Activated T-cell treated with anti-CD3 and anti-CD28 coated beads, Interleukin-2, amount 50 U/mL, for 72 hours (primary cell): ENCODE measurements around the gene DEGS2. TPM values are rescaled to one million over a fixed set of nuclear protein-coding genes. Genes with fewer than 3 reads are reported as not detected.
A peak's percentile ranks its signal among the peaks of the same experiment; 100 is the strongest.

Experiments
- ATAC-seq, 2 donors: fragments of 150-1000 bp; cut with Tn5 transposase; replicated peaks in 1 of 2; 2 replicates each; pipeline ENCODE4 v1.10.0; 2021; ENCODE audit warnings: moderate library complexity in 2 of 2, mild to moderate bottlenecking in 1 of 2
- DNase-seq, 2 donors: peaks; one replicate each; pipeline ENCODE4 v3.0.0; 2021 to 2022; ENCODE audit warnings: mixed read lengths in 1 of 2
- H3K27ac Mint-ChIP-seq: one replicate; pipeline ENCODE4 v1.8.0; 2022; ENCODE audit warnings: mild to moderate bottlenecking, moderate library complexity, mixed read lengths
- H3K27me3 Mint-ChIP-seq: one replicate; pipeline ENCODE4 v1.8.0; 2022; ENCODE audit warnings: low read depth, mixed read lengths
- H3K36me3 Mint-ChIP-seq, 2 donors: one replicate each; pipeline ENCODE4 v1.8.0; 2022; ENCODE audit warnings: mixed read lengths in 2 of 2, mild to moderate bottlenecking in 1 of 2; ENCODE audit not compliant: insufficient read depth in 2 of 2
- H3K4me1 Mint-ChIP-seq: one replicate; pipeline ENCODE4 v1.8.0; 2022; ENCODE audit warnings: low read depth, mixed read lengths
- H3K4me3 Mint-ChIP-seq, 2 donors: one replicate each; pipeline ENCODE4 v1.8.0; 2022; ENCODE audit warnings: mild to moderate bottlenecking in 2 of 2, mixed read lengths in 2 of 2, moderate library complexity in 2 of 2
- H3K9me3 Mint-ChIP-seq, 2 donors: one replicate each; pipeline ENCODE4 v1.8.0; 2022; ENCODE audit warnings: mixed read lengths in 2 of 2
- total RNA-seq, 2 donors: library from RNA; stranded (reverse); gene quantifications; one replicate each; pipeline ENCODE4 v1.2.3, GENCODE V29; 2022

The DEGS2 gene
- total RNA-seq, 2 donors from 2014 or later: 1.8 to 4.2 TPM

- DNase-seq: no peak
- Mint-ChIP-seq H3K27me3 (no peaks in the 10 kb centered on the region), H3K27ac (no peak overlapping the region), H3K4me1 (peaks cover 41% of the 10 kb centered on the region), H3K4me3 (no peak overlapping the region), H3K9me3 (no peaks in the 10 kb centered on the region), H3K36me3 (peaks cover 0 to 14% of the 10 kb centered on the region in 2 donors)
- no peak for ATAC-seq
Measured at GRCh38 chr14:100117026-100117425, 42.4 kb downstream of the DEGS2 start.

- H3K4me3 Mint-ChIP-seq: no peak overlapping the region
- H3K9me3 Mint-ChIP-seq: no peaks in the 10 kb centered on the region
Measured at GRCh38 chr14:100116134-100116533, 43.3 kb downstream of the DEGS2 start.

GRCh38 chr14:100115726-100116125, 43.7 kb downstream of the DEGS2 start:
- H3K36me3 Mint-ChIP-seq: peaks cover 0 to 14% of the 10 kb centered on the region in 2 donors
- no peaks in the 10 kb centered on the region for H3K9me3 Mint-ChIP-seq
- peaks cover 41% of the 10 kb centered on the region for H3K4me1 Mint-ChIP-seq
- no peak for DNase-seq
- peak overlapping the region; percentile 11 for H3K27ac Mint-ChIP-seq
- H3K27me3 Mint-ChIP-seq: no peaks in the 10 kb centered on the region
- no peak for ATAC-seq
- no peak overlapping the region for H3K4me3 Mint-ChIP-seq

More at GRCh38 chr14:100116134-100116533, 43.3 kb downstream of the DEGS2 start:
- no peak for ATAC-seq
- Mint-ChIP-seq H3K27me3 (no peaks in the 10 kb centered on the region), H3K27ac (peak overlapping the region; percentile 36), H3K36me3 (peaks cover 0 to 14% of the 10 kb centered on the region in 2 donors), H3K4me1 (peaks cover 41% of the 10 kb centered on the region)
- DNase-seq: no peak

GRCh38 chr14:100115236-100115635, 44.2 kb downstream of the DEGS2 start:
- Mint-ChIP-seq H3K4me3 (no peak overlapping the region), H3K27me3 (no peaks in the 10 kb centered on the region), H3K4me1 (peaks cover 41% of the 10 kb centered on the region), H3K9me3 (no peaks in the 10 kb centered on the region), H3K36me3 (peaks cover 0 to 12% of the 10 kb centered on the region in 2 donors), H3K27ac (peak overlapping the region; percentile 11)
- ATAC-seq: no peak
- no peak for DNase-seq

- ATAC-seq: no peak
- Mint-ChIP-seq H3K27me3 (no peaks in the 10 kb centered on the region), H3K9me3 (no peaks in the 10 kb centered on the region), H3K36me3 (peaks cover under 1 to 16% of the 10 kb centered on the region in 2 donors), H3K27ac (no peak overlapping the region), H3K4me1 (peaks cover 47% of the 10 kb centered on the region), H3K4me3 (no peak overlapping the region)
- no peak for DNase-seq
Measured at GRCh38 chr14:100114109-100114765, 45.2 kb downstream of the DEGS2 start.

GRCh38 chr14:100111931-100112704, 47.3 kb downstream of the DEGS2 start:
- H3K9me3 Mint-ChIP-seq: no peaks in the 10 kb centered on the region
- H3K36me3 Mint-ChIP-seq: peaks cover 4 to 29% of the 10 kb centered on the region in 2 donors
- no peaks in the 10 kb centered on the region for H3K27me3 Mint-ChIP-seq
- peak overlapping the region; percentile 45 for H3K27ac Mint-ChIP-seq
- H3K4me1 Mint-ChIP-seq: peaks cover 54% of the 10 kb centered on the region
- DNase-seq (no peak), ATAC-seq (no peak)
- H3K4me3 Mint-ChIP-seq: no peak overlapping the region

- H3K27ac Mint-ChIP-seq: no peak overlapping the region
- ATAC-seq (no peak), DNase-seq (no peak)
- peaks cover 4 to 27% of the 10 kb centered on the region in 2 donors for H3K36me3 Mint-ChIP-seq
- no peaks in the 10 kb centered on the region for H3K9me3 Mint-ChIP-seq
- H3K4me1 Mint-ChIP-seq: peaks cover 55% of the 10 kb centered on the region
- no peaks in the 10 kb centered on the region for H3K27me3 Mint-ChIP-seq
- no peak overlapping the region for H3K4me3 Mint-ChIP-seq
Measured at GRCh38 chr14:100110816-100111215, 48.6 kb downstream of the DEGS2 start.

GRCh38 chr14:100109594-100109955, 49.9 kb downstream of the DEGS2 start:
- Mint-ChIP-seq H3K4me1 (peaks cover 67% of the 10 kb centered on the region), H3K9me3 (no peaks in the 10 kb centered on the region), H3K27me3 (no peaks in the 10 kb centered on the region), H3K4me3 (no peak overlapping the region), H3K36me3 (peaks cover 4 to 28% of the 10 kb centered on the region in 2 donors), H3K27ac (peak overlapping the region; percentile 82)
- DNase-seq: no peak
- no peak for ATAC-seq

- peak overlapping the region; percentile 82 for H3K27ac Mint-ChIP-seq
- peaks cover 4 to 33% of the 10 kb centered on the region in 2 donors for H3K36me3 Mint-ChIP-seq
- H3K27me3 Mint-ChIP-seq: no peaks in the 10 kb centered on the region
- DNase-seq (no peak), ATAC-seq (no peak)
- peaks cover 73% of the 10 kb centered on the region for H3K4me1 Mint-ChIP-seq
- no peak overlapping the region for H3K4me3 Mint-ChIP-seq
- H3K9me3 Mint-ChIP-seq: no peaks in the 10 kb centered on the region
Measured at GRCh38 chr14:100108840-100109593, 50.4 kb downstream of the DEGS2 start.

GRCh38 chr14:100108042-100108825, 51.2 kb downstream of the DEGS2 start:
- DNase-seq (peak; percentile 90 to 91), ATAC-seq (peak; percentile 73 to 74)
- H3K9me3 Mint-ChIP-seq: no peaks in the 10 kb centered on the region
- peaks cover 7 to 32% of the 10 kb centered on the region in 2 donors for H3K36me3 Mint-ChIP-seq
- no peaks in the 10 kb centered on the region for H3K27me3 Mint-ChIP-seq
- peak overlapping the region; percentile 43 to 78 for H3K4me3 Mint-ChIP-seq
- peak overlapping the region; percentile 82 for H3K27ac Mint-ChIP-seq
- H3K4me1 Mint-ChIP-seq: peaks cover 76% of the 10 kb centered on the region

GRCh38 chr14:100107236-100107635, 52.2 kb downstream of the DEGS2 start:
- peak overlapping the region; percentile 65 to 78 for H3K4me3 Mint-ChIP-seq
- DNase-seq (peak in 1 of 2 donors; percentile 32), ATAC-seq (peak; percentile 18 to 26)
- H3K4me1 Mint-ChIP-seq: peaks cover 76% of the 10 kb centered on the region
- H3K9me3 Mint-ChIP-seq: no peaks in the 10 kb centered on the region
- no peaks in the 10 kb centered on the region for H3K27me3 Mint-ChIP-seq
- H3K36me3 Mint-ChIP-seq: peaks cover 8 to 26% of the 10 kb centered on the region in 2 donors
- H3K27ac Mint-ChIP-seq: peak overlapping the region; percentile 82

GRCh38 chr14:100106250-100107112, 53.0 kb downstream of the DEGS2 start:
- H3K9me3 Mint-ChIP-seq: no peaks in the 10 kb centered on the region
- no peaks in the 10 kb centered on the region for H3K27me3 Mint-ChIP-seq
- H3K27ac Mint-ChIP-seq: peak overlapping the region; percentile 82
- DNase-seq (peak; percentile 63 to 64), ATAC-seq (peak; percentile 65 to 66)
- peaks cover 83% of the 10 kb centered on the region for H3K4me1 Mint-ChIP-seq
- H3K4me3 Mint-ChIP-seq: peak overlapping the region; percentile 65 to 78
- H3K36me3 Mint-ChIP-seq: peaks cover 9 to 27% of the 10 kb centered on the region in 2 donors
